ENCODE results near the gene TAS2R38.
"Not testable (repeated sequence)": the region's sequence is repeated elsewhere in the genome, so short reads cannot be mapped to it uniquely, and the experiment has no call there.

The TAS2R38 gene

GRCh38 chr7:141973673-141974072, at the start of gene TAS2R38:
Gene TAS2R38, minus strand, starts transcription at chr7:141973773. Its CDS starts 84 bp downstream, at chr7:141973689.
- no peak for DNase-seq (ENCODE audit: low read depth in 3 of 3)

- no peak for DNase-seq (ENCODE audit: low read depth in 3 of 3)
Observed at GRCh38 chr7:142018154-142018553, 44.6 kb upstream of the TAS2R38 start.

GRCh38 chr7:142017451-142017850, 43.9 kb upstream of the TAS2R38 start:
- DNase-seq (ENCODE audit: low read depth in 3 of 3) = no peak

- no peak for DNase-seq (ENCODE audit: low read depth in 3 of 3)
Observed at GRCh38 chr7:142012825-142013511, 39.4 kb upstream of the TAS2R38 start.

- DNase-seq (ENCODE audit: low read depth in 3 of 3) = no peak
Observed at GRCh38 chr7:142010952-142011548, 37.5 kb upstream of the TAS2R38 start.

GRCh38 chr7:142009187-142009586, 35.6 kb upstream of the TAS2R38 start:
- no peak for DNase-seq (ENCODE audit: low read depth in 3 of 3)

GRCh38 chr7:142006577-142006976, 33.0 kb upstream of the TAS2R38 start:
- no peak for DNase-seq (ENCODE audit: low read depth in 3 of 3)

GRCh38 chr7:142002179-142002578, 28.6 kb upstream of the TAS2R38 start:
- no peak for DNase-seq (ENCODE audit: low read depth in 3 of 3)

GRCh38 chr7:142001163-142001874, 27.7 kb upstream of the TAS2R38 start:
- DNase-seq (ENCODE audit: low read depth in 3 of 3) = no peak

GRCh38 chr7:142000244-142000643, 26.7 kb upstream of the TAS2R38 start:
- DNase-seq (ENCODE audit: low read depth in 3 of 3) = no peak

GRCh38 chr7:141999058-141999623, 25.6 kb upstream of the TAS2R38 start:
- DNase-seq (ENCODE audit: low read depth in 3 of 3) = no peak

- no peak for DNase-seq (ENCODE audit: low read depth in 3 of 3)
Observed at GRCh38 chr7:141993354-141993753, 19.8 kb upstream of the TAS2R38 start.

GRCh38 chr7:141992688-141993087, 19.1 kb upstream of the TAS2R38 start:
- DNase-seq (ENCODE audit: low read depth in 3 of 3) = no peak

- no peak for DNase-seq (ENCODE audit: low read depth in 3 of 3)
Observed at GRCh38 chr7:141992156-141992555, 18.6 kb upstream of the TAS2R38 start.

- DNase-seq (ENCODE audit: low read depth in 3 of 3) = no peak
Observed at GRCh38 chr7:141991140-141991539, 17.6 kb upstream of the TAS2R38 start.

GRCh38 chr7:141990011-141990725, 16.6 kb upstream of the TAS2R38 start:
- no peak for DNase-seq (ENCODE audit: low read depth in 3 of 3)

- DNase-seq (ENCODE audit: low read depth in 3 of 3) = not testable (repeated sequence)
Observed at GRCh38 chr7:141987803-141988202, 14.2 kb upstream of the TAS2R38 start.

GRCh38 chr7:141986923-141987322, 13.3 kb upstream of the TAS2R38 start:
- DNase-seq (ENCODE audit: low read depth in 3 of 3) = no peak

- not testable (repeated sequence) for DNase-seq (ENCODE audit: low read depth in 3 of 3)
Observed at GRCh38 chr7:141985926-141986325, 12.4 kb upstream of the TAS2R38 start.

GRCh38 chr7:141979568-141979967, 6.0 kb upstream of the TAS2R38 start:
- no peak for DNase-seq (ENCODE audit: low read depth in 3 of 3)

- no peak for DNase-seq (ENCODE audit: low read depth in 3 of 3)
Observed at GRCh38 chr7:141978351-141978750, 4.8 kb upstream of the TAS2R38 start.
